Kidney epithelial cell (primary cell): ENCODE data around the gene SH3TC2. TPM values are rescaled to one million over a fixed set of nuclear protein-coding genes. Genes with fewer than 3 reads are reported as not detected.
A peak's percentile ranks its signal among the peaks of the same experiment; 100 is the strongest.

ENCODE experiments used
- DNase-seq: peaks from one replicate; pipeline ENCODE4 v3.0.0-alpha.2; 2010; ENCODE audit warnings: low read depth
- H3K27me3 ChIP-seq: 2 replicates; pipeline ENCODE4 v1.6.0; 2011; ENCODE audit warnings: low read length; ENCODE audit not compliant: control insufficient read depth, insufficient read depth
- H3K36me3 ChIP-seq: 2 replicates; pipeline ENCODE4 v1.5.1; 2011; ENCODE audit warnings: low read length; ENCODE audit not compliant: control insufficient read depth, insufficient read depth
- H3K4me3 ChIP-seq: 2 replicates; pipeline ENCODE4 v1.5.1; 2011; ENCODE audit warnings: low read depth, mild to moderate bottlenecking, control low read depth, low read length
- CTCF ChIP-seq: IDR thresholded peaks from 2 replicates; pipeline ENCODE4 v1.5.1; 2011; ENCODE audit warnings: mild to moderate bottlenecking, moderate library complexity, low read length, control low read depth, inconsistent platforms; ENCODE audit not compliant: insufficient read depth, poor library complexity, severe bottlenecking
- total RNA-seq: library from RNA; depleted of rRNA; stranded (reverse); fragments of >200 nt; gene quantifications from 2 replicates; pipeline ENCODE4 v1.2.3, GENCODE V29; 2015

Gene SH3TC2
- total RNA-seq, 1 donor from 2014 or later, result 8.4 TPM

GRCh38 chr5:149071216-149071615 lies 8.4 kb upstream of the SH3TC2 start:
- no peak for DNase-seq
- H3K36me3 ChIP-seq, result no peaks in the 10 kb centered on the region
- no peak for TF ChIP-seq CTCF
- no peaks in the 10 kb centered on the region for H3K27me3 ChIP-seq
- H3K4me3 ChIP-seq, result no peak overlapping the region

GRCh38 chr5:149069711-149070110 lies 6.8 kb upstream of the SH3TC2 start:
- no peaks in the 10 kb centered on the region for H3K36me3 ChIP-seq
- no peak for TF ChIP-seq CTCF
- DNase-seq, result no peak
- no peak overlapping the region for H3K4me3 ChIP-seq
- H3K27me3 ChIP-seq, result no peaks in the 10 kb centered on the region

GRCh38 chr5:149063896-149064478 lies 1.1 kb upstream of the SH3TC2 start:
- Histone ChIP-seq H3K27me3 (no peaks in the 10 kb centered on the region), H3K36me3 (no peaks in the 10 kb centered on the region), H3K4me3 (no peak overlapping the region)
- no peak for TF ChIP-seq CTCF
- no peak for DNase-seq

GRCh38 chr5:149062371-149063016 lies 368 bp downstream of the SH3TC2 start:
- DNase-seq, result peak; percentile 78
- Histone ChIP-seq H3K36me3 (no peaks in the 10 kb centered on the region), H3K27me3 (no peaks in the 10 kb centered on the region), H3K4me3 (no peak overlapping the region)
- no peak for TF ChIP-seq CTCF

- no peak overlapping the region for H3K4me3 ChIP-seq
- no peaks in the 10 kb centered on the region for H3K36me3 ChIP-seq
- no peak for TF ChIP-seq CTCF
These were observed 1.5 kb downstream of the SH3TC2 start for GRCh38 chr5:149061341-149061740.

GRCh38 chr5:149060325-149060724 lies 2.5 kb downstream of the SH3TC2 start:
- Histone ChIP-seq H3K36me3 (no peaks in the 10 kb centered on the region), H3K4me3 (no peak overlapping the region), H3K27me3 (no peaks in the 10 kb centered on the region)
- TF ChIP-seq CTCF, result no peak
- DNase-seq, result no peak

More at GRCh38 chr5:149061341-149061740, 1.5 kb downstream of the SH3TC2 start:
- DNase-seq, result no peak
- no peaks in the 10 kb centered on the region for H3K27me3 ChIP-seq
